ENCODE data around the gene TMEM132D. TPM values are rescaled to one million over a fixed set of nuclear protein-coding genes. Genes with fewer than 3 reads are reported as not detected.

TMEM132D gene
- total RNA-seq, 1 donor: not detected

- Histone ChIP-seq H3K4me1 (ENCODE audit: insufficient read depth, low read length) (no peaks in the 10 kb centered on the region), H3K4me2 (ENCODE audit: insufficient read depth, low read length) (no peak overlapping the region), H3K27ac (ENCODE audit: low read depth, low read length) (no peak overlapping the region), H3K4me3 (ENCODE audit: insufficient read depth, low read length) (no peak overlapping the region), H2AFZ (ENCODE audit: low read length) (no peak overlapping the region), H4K20me1 (ENCODE audit: insufficient read depth, low read length) (no peaks in the 10 kb centered on the region), H3K9me3 (ENCODE audit: low read depth, low read length) (no peaks in the 10 kb centered on the region), H3K79me2 (ENCODE audit: insufficient read depth, low read length) (no peaks in the 10 kb centered on the region), H3K27me3 (ENCODE audit: insufficient read depth, low read length) (no peaks in the 10 kb centered on the region), H3K36me3 (ENCODE audit: insufficient read depth, low read length) (no peaks in the 10 kb centered on the region)
- DNase-seq (ENCODE audit: insufficient read length, low spot score, missing footprints): no peak
- no peak for TF ChIP-seq CTCF (IDR thresholded peaks at IDR 0.05; ENCODE audit: extremely low read depth, low read depth, low read length)
These were observed 304.4 kb downstream of the TMEM132D start for GRCh38 chr12:129599406-129599805.

GRCh38 chr12:129594098-129594497 lies 309.7 kb downstream of the TMEM132D start:
- no peaks in the 10 kb centered on the region for H3K79me2 ChIP-seq (ENCODE audit: insufficient read depth, low read length)
- H3K36me3 ChIP-seq (ENCODE audit: insufficient read depth, low read length): no peaks in the 10 kb centered on the region
- no peak for TF ChIP-seq CTCF (IDR thresholded peaks at IDR 0.05; ENCODE audit: extremely low read depth, low read depth, low read length)
- H3K4me1 ChIP-seq (ENCODE audit: insufficient read depth, low read length): no peaks in the 10 kb centered on the region
- H2AFZ ChIP-seq (ENCODE audit: low read length): no peak overlapping the region
- H3K4me2 ChIP-seq (ENCODE audit: insufficient read depth, low read length): no peak overlapping the region
- no peaks in the 10 kb centered on the region for H3K27me3 ChIP-seq (ENCODE audit: insufficient read depth, low read length)
- peaks cover 2% of the 10 kb centered on the region for H3K9me3 ChIP-seq (ENCODE audit: low read depth, low read length)
- H3K27ac ChIP-seq (ENCODE audit: low read depth, low read length): no peak overlapping the region
- no peak for DNase-seq (ENCODE audit: insufficient read length, low spot score, missing footprints)
- H4K20me1 ChIP-seq (ENCODE audit: insufficient read depth, low read length): no peaks in the 10 kb centered on the region
- no peak overlapping the region for H3K4me3 ChIP-seq (ENCODE audit: insufficient read depth, low read length)

- no peak overlapping the region for H3K4me3 ChIP-seq (ENCODE audit: insufficient read depth, low read length)
- no peak overlapping the region for H3K4me2 ChIP-seq (ENCODE audit: insufficient read depth, low read length)
- H2AFZ ChIP-seq (ENCODE audit: low read length): no peak overlapping the region
- no peak for TF ChIP-seq CTCF (IDR thresholded peaks at IDR 0.05; ENCODE audit: extremely low read depth, low read depth, low read length)
- H3K9me3 ChIP-seq (ENCODE audit: low read depth, low read length): peaks cover 2% of the 10 kb centered on the region
- H3K4me1 ChIP-seq (ENCODE audit: insufficient read depth, low read length): no peaks in the 10 kb centered on the region
- H4K20me1 ChIP-seq (ENCODE audit: insufficient read depth, low read length): no peaks in the 10 kb centered on the region
- no peak overlapping the region for H3K27ac ChIP-seq (ENCODE audit: low read depth, low read length)
- DNase-seq (ENCODE audit: insufficient read length, low spot score, missing footprints): no peak
- H3K36me3 ChIP-seq (ENCODE audit: insufficient read depth, low read length): no peaks in the 10 kb centered on the region
- no peaks in the 10 kb centered on the region for H3K79me2 ChIP-seq (ENCODE audit: insufficient read depth, low read length)
- H3K27me3 ChIP-seq (ENCODE audit: insufficient read depth, low read length): no peaks in the 10 kb centered on the region
These were observed 311.4 kb downstream of the TMEM132D start for GRCh38 chr12:129592449-129592848.

GRCh38 chr12:129589503-129589902 lies 314.3 kb downstream of the TMEM132D start:
- Histone ChIP-seq H3K4me1 (ENCODE audit: insufficient read depth, low read length) (no peaks in the 10 kb centered on the region), H3K27ac (ENCODE audit: low read depth, low read length) (no peak overlapping the region), H3K79me2 (ENCODE audit: insufficient read depth, low read length) (no peaks in the 10 kb centered on the region), H4K20me1 (ENCODE audit: insufficient read depth, low read length) (no peaks in the 10 kb centered on the region), H3K9me3 (ENCODE audit: low read depth, low read length) (peaks cover 6% of the 10 kb centered on the region), H2AFZ (ENCODE audit: low read length) (no peak overlapping the region), H3K36me3 (ENCODE audit: insufficient read depth, low read length) (no peaks in the 10 kb centered on the region), H3K4me2 (ENCODE audit: insufficient read depth, low read length) (no peak overlapping the region), H3K27me3 (ENCODE audit: insufficient read depth, low read length) (no peaks in the 10 kb centered on the region), H3K4me3 (ENCODE audit: insufficient read depth, low read length) (no peak overlapping the region)
- no peak for TF ChIP-seq CTCF (IDR thresholded peaks at IDR 0.05; ENCODE audit: extremely low read depth, low read depth, low read length)
- no peak for DNase-seq (ENCODE audit: insufficient read length, low spot score, missing footprints)

Data from osteoblast (primary cell).